ENCODE data around the gene SPOCK3.
"Not testable (repeated sequence)": the region's sequence is repeated elsewhere in the genome, so short reads cannot be mapped to it uniquely, and the experiment has no call there.

Gene SPOCK3

GRCh38 chr4:166989886-166990285 is 244.4 kb downstream of the SPOCK3 start:
- Histone ChIP-seq H3K9ac (ENCODE audit: insufficient read length) (no peak overlapping the region), H3K9me3 (ENCODE audit: low read depth, low read length) (no peaks in the 10 kb centered on the region), H3K36me3 (ENCODE audit: insufficient read depth, low read length) (no peaks in the 10 kb centered on the region), H3K27ac (no peak overlapping the region), H3K4me3 (no peak overlapping the region)
- DNase-seq (ENCODE audit: low read depth, low spot score) = no peak
- no peak for TF ChIP-seq POLR2AphosphoS5 (IDR thresholded peaks at IDR 0.05; ENCODE audit: borderline replicate concordance, low read depth, low read length)
- no peak for TF ChIP-seq FOXP2 (optimal IDR thresholded peaks at IDR 0.05; ENCODE audit: control extremely low read depth, extremely low read length, insufficient read depth)
- no peak for TF ChIP-seq EZH2 (IDR thresholded peaks at IDR 0.05)

GRCh38 chr4:166987026-166987425 is 247.3 kb downstream of the SPOCK3 start:
- no peaks in the 10 kb centered on the region for H3K36me3 ChIP-seq (ENCODE audit: insufficient read depth, low read length)
- H3K9ac ChIP-seq (ENCODE audit: insufficient read length) = no peak overlapping the region
- no peak overlapping the region for H3K4me3 ChIP-seq
- H3K27ac ChIP-seq = no peak overlapping the region
- TF ChIP-seq POLR2AphosphoS5 (IDR thresholded peaks at IDR 0.05; ENCODE audit: borderline replicate concordance, low read depth, low read length) (no peak), FOXP2 (optimal IDR thresholded peaks at IDR 0.05; ENCODE audit: control extremely low read depth, extremely low read length, insufficient read depth) (no peak), EZH2 (IDR thresholded peaks at IDR 0.05) (no peak)
- no peak for DNase-seq (ENCODE audit: low read depth, low spot score)
- no peaks in the 10 kb centered on the region for H3K9me3 ChIP-seq (ENCODE audit: low read depth, low read length)

- TF ChIP-seq EZH2 (IDR thresholded peaks at IDR 0.05) (no peak), POLR2AphosphoS5 (IDR thresholded peaks at IDR 0.05; ENCODE audit: borderline replicate concordance, low read depth, low read length) (no peak), FOXP2 (optimal IDR thresholded peaks at IDR 0.05; ENCODE audit: control extremely low read depth, extremely low read length, insufficient read depth) (no peak)
- DNase-seq (ENCODE audit: low read depth, low spot score) = no peak
- no peaks in the 10 kb centered on the region for H3K36me3 ChIP-seq (ENCODE audit: insufficient read depth, low read length)
These were observed 252.4 kb downstream of the SPOCK3 start for GRCh38 chr4:166981847-166982246.

GRCh38 chr4:166980419-166980818 is 253.9 kb downstream of the SPOCK3 start:
- Histone ChIP-seq H3K9me3 (ENCODE audit: low read depth, low read length) (no peaks in the 10 kb centered on the region), H3K9ac (ENCODE audit: insufficient read length) (no peak overlapping the region), H3K36me3 (ENCODE audit: insufficient read depth, low read length) (no peaks in the 10 kb centered on the region), H3K27ac (no peak overlapping the region), H3K4me3 (no peak overlapping the region)
- TF ChIP-seq FOXP2 (optimal IDR thresholded peaks at IDR 0.05; ENCODE audit: control extremely low read depth, extremely low read length, insufficient read depth) = no peak
- TF ChIP-seq EZH2 (IDR thresholded peaks at IDR 0.05) = no peak
- no peak for TF ChIP-seq POLR2AphosphoS5 (IDR thresholded peaks at IDR 0.05; ENCODE audit: borderline replicate concordance, low read depth, low read length)
- no peak for DNase-seq (ENCODE audit: low read depth, low spot score)

More at GRCh38 chr4:166981847-166982246, 252.4 kb downstream of the SPOCK3 start:
- H3K4me3 ChIP-seq = no peak overlapping the region
- no peaks in the 10 kb centered on the region for H3K9me3 ChIP-seq (ENCODE audit: low read depth, low read length)
- H3K27ac ChIP-seq = no peak overlapping the region
- no peak overlapping the region for H3K9ac ChIP-seq (ENCODE audit: insufficient read length)

- no peak for DNase-seq (ENCODE audit: low read depth, low spot score)
- TF ChIP-seq EZH2 (IDR thresholded peaks at IDR 0.05) (no peak), FOXP2 (optimal IDR thresholded peaks at IDR 0.05; ENCODE audit: control extremely low read depth, extremely low read length, insufficient read depth) (no peak)
- Histone ChIP-seq H3K27ac (no peak overlapping the region), H3K36me3 (ENCODE audit: insufficient read depth, low read length) (no peaks in the 10 kb centered on the region), H3K9ac (ENCODE audit: insufficient read length) (no peak overlapping the region), H3K4me3 (no peak overlapping the region), H3K9me3 (ENCODE audit: low read depth, low read length) (no peaks in the 10 kb centered on the region)
These were observed 256.7 kb downstream of the SPOCK3 start for GRCh38 chr4:166977596-166977995.

GRCh38 chr4:166972071-166972470 is 262.2 kb downstream of the SPOCK3 start:
- no peak for TF ChIP-seq POLR2AphosphoS5 (IDR thresholded peaks at IDR 0.05; ENCODE audit: borderline replicate concordance, low read depth, low read length)
- TF ChIP-seq EZH2 (IDR thresholded peaks at IDR 0.05) = no peak
- TF ChIP-seq FOXP2 (optimal IDR thresholded peaks at IDR 0.05; ENCODE audit: control extremely low read depth, extremely low read length, insufficient read depth) = no peak
- peak overlapping the region; percentile 46 for H3K4me3 ChIP-seq
- no peak overlapping the region for H3K27ac ChIP-seq
- H3K9ac ChIP-seq (ENCODE audit: insufficient read length) = no peak overlapping the region
- H3K36me3 ChIP-seq (ENCODE audit: insufficient read depth, low read length) = no peaks in the 10 kb centered on the region
- H3K9me3 ChIP-seq (ENCODE audit: low read depth, low read length) = no peaks in the 10 kb centered on the region
- DNase-seq (ENCODE audit: low read depth, low spot score) = no peak

GRCh38 chr4:166968219-166968618 is 266.1 kb downstream of the SPOCK3 start:
- H3K27ac ChIP-seq; H3K9me3 ChIP-seq (ENCODE audit: low read depth, low read length); H3K9ac ChIP-seq (ENCODE audit: insufficient read length); H3K36me3 ChIP-seq (ENCODE audit: insufficient read depth, low read length); DNase-seq (ENCODE audit: low read depth, low spot score); H3K4me3 ChIP-seq: not testable (repeated sequence)

- TF ChIP-seq EZH2 (IDR thresholded peaks at IDR 0.05) = no peak
- TF ChIP-seq POLR2AphosphoS5 (IDR thresholded peaks at IDR 0.05; ENCODE audit: borderline replicate concordance, low read depth, low read length) = no peak
- no peak for DNase-seq (ENCODE audit: low read depth, low spot score)
- no peaks in the 10 kb centered on the region for H3K36me3 ChIP-seq (ENCODE audit: insufficient read depth, low read length)
- no peak overlapping the region for H3K27ac ChIP-seq
- H3K9me3 ChIP-seq (ENCODE audit: low read depth, low read length) = no peaks in the 10 kb centered on the region
- H3K9ac ChIP-seq (ENCODE audit: insufficient read length) = no peak overlapping the region
- no peak overlapping the region for H3K4me3 ChIP-seq
These were observed 268.7 kb downstream of the SPOCK3 start for GRCh38 chr4:166965562-166965961.

GRCh38 chr4:166957451-166957850 is 276.8 kb downstream of the SPOCK3 start:
- H3K9me3 ChIP-seq (ENCODE audit: low read depth, low read length) = no peaks in the 10 kb centered on the region
- no peak for TF ChIP-seq POLR2AphosphoS5 (IDR thresholded peaks at IDR 0.05; ENCODE audit: borderline replicate concordance, low read depth, low read length)
- TF ChIP-seq FOXP2 (optimal IDR thresholded peaks at IDR 0.05; ENCODE audit: control extremely low read depth, extremely low read length, insufficient read depth) = no peak
- no peak for TF ChIP-seq EZH2 (IDR thresholded peaks at IDR 0.05)
- DNase-seq (ENCODE audit: low read depth, low spot score) = no peak
- no peak overlapping the region for H3K9ac ChIP-seq (ENCODE audit: insufficient read length)
- H3K27ac ChIP-seq = no peak overlapping the region
- H3K36me3 ChIP-seq (ENCODE audit: insufficient read depth, low read length) = no peaks in the 10 kb centered on the region
- H3K4me3 ChIP-seq = no peak overlapping the region
